Osteoblast (primary cell): ENCODE results near the gene PWWP2B. TPM values are rescaled to one million over a fixed set of nuclear protein-coding genes. Genes with fewer than 3 reads are reported as not detected.

ENCODE experiments used
- DNase-seq: peaks from one replicate; pipeline ENCODE4 v3.0.0; 2011; ENCODE audit warnings: low spot score, mixed read lengths; ENCODE audit not compliant: insufficient read length; ENCODE audit errors: missing footprints
- H2AFZ ChIP-seq: 2 replicates; pipeline ENCODE4 v1.6.0; 2011; ENCODE audit warnings: mild to moderate bottlenecking, low read length
- H3K27ac ChIP-seq: 2 replicates; pipeline ENCODE4 v1.5.1; 2011; ENCODE audit warnings: mild to moderate bottlenecking, low read depth, low read length, moderate library complexity
- H3K27me3 ChIP-seq: 2 replicates; pipeline ENCODE4 v1.6.0; 2012; ENCODE audit warnings: mild to moderate bottlenecking, control low read depth, inconsistent platforms, low read length, moderate library complexity; ENCODE audit not compliant: insufficient read depth
- H3K36me3 ChIP-seq: 2 replicates; pipeline ENCODE4 v1.5.1; 2011; ENCODE audit warnings: mild to moderate bottlenecking, low read length, control low read depth, moderate library complexity; ENCODE audit not compliant: insufficient read depth
- H3K4me1 ChIP-seq: 2 replicates; pipeline ENCODE4 v1.5.1; 2011; ENCODE audit warnings: mild to moderate bottlenecking, low read length, control low read depth, moderate library complexity; ENCODE audit not compliant: insufficient read depth
- H3K4me2 ChIP-seq: 2 replicates; pipeline ENCODE4 v1.6.0; 2011; ENCODE audit warnings: mild to moderate bottlenecking, low read length; ENCODE audit not compliant: insufficient read depth
- H3K4me3 ChIP-seq: fragments of 200-600 bp; sonication (generic); 3 replicates; pipeline ENCODE4 v1.5.1; 2012; ENCODE audit warnings: mild to moderate bottlenecking, low read length, inconsistent platforms; ENCODE audit not compliant: insufficient read depth
- H3K79me2 ChIP-seq: 2 replicates; pipeline ENCODE4 v1.6.0; 2012; ENCODE audit warnings: mild to moderate bottlenecking, low read length, control low read depth, inconsistent platforms; ENCODE audit not compliant: insufficient read depth
- H3K9me3 ChIP-seq: 2 replicates; pipeline ENCODE4 v1.5.1; 2011; ENCODE audit warnings: low read depth, low read length, control low read depth
- H4K20me1 ChIP-seq: 2 replicates; pipeline ENCODE4 v1.6.0; 2012; ENCODE audit warnings: mild to moderate bottlenecking, low read length, control low read depth; ENCODE audit not compliant: insufficient read depth
- CTCF ChIP-seq: IDR thresholded peaks from 2 replicates; pipeline ENCODE4 v1.5.1; 2011; ENCODE audit warnings: mild to moderate bottlenecking, low read depth, low read length, moderate library complexity; ENCODE audit errors: extremely low read depth
- total RNA-seq: library from RNA; depleted of rRNA; stranded (reverse); fragments of >200 nt; gene quantifications from 2 replicates; pipeline ENCODE4 v1.2.3, GENCODE V29; 2012

PWWP2B gene
- total RNA-seq, 1 donor = 18.5 TPM

GRCh38 chr10:132390921-132391675 lies 5.9 kb upstream of the PWWP2B start:
- no peak overlapping the region for H2AFZ ChIP-seq
- no peaks in the 10 kb centered on the region for H4K20me1 ChIP-seq
- no peaks in the 10 kb centered on the region for H3K79me2 ChIP-seq
- DNase-seq = peak; percentile 64
- H3K27me3 ChIP-seq = no peaks in the 10 kb centered on the region
- H3K9me3 ChIP-seq = no peaks in the 10 kb centered on the region
- no peak for TF ChIP-seq CTCF
- peaks cover 2% of the 10 kb centered on the region for H3K4me1 ChIP-seq
- H3K27ac ChIP-seq = no peak overlapping the region
- no peak overlapping the region for H3K4me2 ChIP-seq
- no peak overlapping the region for H3K4me3 ChIP-seq
- H3K36me3 ChIP-seq = no peaks in the 10 kb centered on the region

- Histone ChIP-seq H3K4me1 (peaks cover 2% of the 10 kb centered on the region), H3K36me3 (no peaks in the 10 kb centered on the region), H3K4me3 (no peak overlapping the region), H3K9me3 (no peaks in the 10 kb centered on the region), H2AFZ (no peak overlapping the region), H3K4me2 (no peak overlapping the region), H4K20me1 (no peaks in the 10 kb centered on the region), H3K27me3 (no peaks in the 10 kb centered on the region), H3K27ac (no peak overlapping the region), H3K79me2 (no peaks in the 10 kb centered on the region)
- DNase-seq = peak; percentile 26
- no peak for TF ChIP-seq CTCF
These were observed 5.4 kb upstream of the PWWP2B start for GRCh38 chr10:132391676-132392020.

- no peak for TF ChIP-seq CTCF
- Histone ChIP-seq H3K4me3 (no peak overlapping the region), H3K36me3 (no peaks in the 10 kb centered on the region), H3K79me2 (no peaks in the 10 kb centered on the region), H3K9me3 (no peaks in the 10 kb centered on the region), H3K4me2 (no peak overlapping the region), H3K4me1 (peaks cover 2% of the 10 kb centered on the region), H3K27me3 (no peaks in the 10 kb centered on the region), H4K20me1 (no peaks in the 10 kb centered on the region), H2AFZ (no peak overlapping the region), H3K27ac (no peak overlapping the region)
- DNase-seq = peak; percentile 48
These were observed 4.7 kb upstream of the PWWP2B start for GRCh38 chr10:132392184-132392800.
